PC-9 (cell line): ENCODE data around the gene RBP5. TPM values are rescaled to one million over a fixed set of nuclear protein-coding genes. Genes with fewer than 3 reads are reported as not detected.

Source experiments
- BruUV-seq: library from RNA; stranded (reverse); fragments of 400-500 nt; replicated peaks from 2 replicates; lab custom pipeline; 2021; lab: Mats Ljungman, UMichigan
- CTCF ChIA-PET: fragments of 300-600 bp; sonication (Branson Sonifier 250); formaldehyde crosslinking; loops from one replicate; lab custom pipeline; 2022; ENCODE audit warnings: antibody characterized with exemption; lab: Charles Lee
- POLR2A ChIA-PET: fragments of 300-600 bp; sonication (Branson Sonifier 250); formaldehyde crosslinking; loops from one replicate; lab custom pipeline; 2022; ENCODE audit warnings: antibody characterized with exemption; ENCODE audit not compliant: unreplicated experiment; lab: Charles Lee
- DNase-seq, 2 experiments: peaks; one replicate each; pipeline versions ENCODE4 v3.0.0 to v3.0.0-alpha.2; 2015 to 2022; ENCODE audit warnings: mixed read lengths in 1 of 2
- H2AFZ ChIP-seq: fragments of 200-600 bp; sonication (generic); 2 replicates; pipeline ENCODE4 v1.8.1; 2017; ENCODE audit warnings: antibody characterized with exemption
- H3F3A ChIP-seq: fragments of 200-600 bp; sonication (generic); 2 replicates; pipeline ENCODE4 v1.8.1; 2017; ENCODE audit warnings: antibody characterized with exemption, mild to moderate bottlenecking, low read depth; ENCODE audit not compliant: insufficient read depth
- H3K27ac ChIP-seq: fragments of 200-600 bp; sonication (generic); 2 replicates; pipeline ENCODE4 v1.6.1; 2016; ENCODE audit warnings: mixed run types
- H3K27me3 ChIP-seq: fragments of 200-600 bp; sonication (generic); 2 replicates; pipeline ENCODE4 v1.6.1; 2016; ENCODE audit warnings: low read depth, mixed run types; ENCODE audit not compliant: insufficient read depth
- H3K36me3 ChIP-seq: fragments of 200-600 bp; sonication (generic); 2 replicates; pipeline ENCODE4 v1.6.1; 2016; ENCODE audit warnings: low read depth, mixed run types
- H3K4me1 ChIP-seq: fragments of 200-600 bp; sonication (generic); replicated peaks from 2 replicates; pipeline ENCODE4 v1.6.1; 2016; ENCODE audit warnings: mixed run types; ENCODE audit not compliant: insufficient read depth
- H3K4me2 ChIP-seq: fragments of 200-600 bp; sonication (generic); 2 replicates; pipeline ENCODE4 v1.6.1; 2017; ENCODE audit warnings: mixed run types
- H3K4me3 ChIP-seq: fragments of 200-600 bp; sonication (generic); 2 replicates; pipeline ENCODE4 v1.6.1; 2016; ENCODE audit warnings: mixed run types
- H3K79me2 ChIP-seq: fragments of 200-600 bp; sonication (generic); 2 replicates; pipeline ENCODE4 v1.6.1; 2017; ENCODE audit warnings: low read depth, mixed run types
- H3K9me2 ChIP-seq: fragments of 200-600 bp; sonication (generic); 2 replicates; pipeline ENCODE4 v1.8.1; 2017; ENCODE audit warnings: mild to moderate bottlenecking; ENCODE audit not compliant: insufficient read depth
- H3K9me3 ChIP-seq: fragments of 200-600 bp; sonication (generic); 2 replicates; pipeline ENCODE4 v1.8.1; 2016; ENCODE audit warnings: low read depth; ENCODE audit not compliant: insufficient read depth
- H4K20me1 ChIP-seq: fragments of 200-600 bp; sonication (generic); 2 replicates; pipeline ENCODE4 v1.8.1; 2017; ENCODE audit not compliant: insufficient read depth
- EZH2 ChIP-seq: fragments of 200-600 bp; sonication (generic); IDR thresholded peaks from 2 replicates; pipeline ENCODE4 v1.8.0; 2017; ENCODE audit warnings: antibody characterized with exemption, low read depth
- intact Hi-C: fragments of 100-400 bp; cut with micrococcal nuclease; formaldehyde crosslinking; loops from one replicate; pipeline ENCODE4 v1.10.0; 2022; ENCODE audit not compliant: unreplicated experiment
- total RNA-seq: library from RNA; stranded (reverse); gene quantifications from 2 replicates; pipeline ENCODE4 v1.2.3, GENCODE V29; 2021
- TF ChIP-seq, protein P1 (sequence below): fragments of 200-600 bp; sonication (generic); conservative IDR thresholded peaks from 2 replicates; pipeline ENCODE4 v1.6.1; 2017; ENCODE audit warnings: mixed run types, antibody characterized with exemption, mild to moderate bottlenecking, moderate library complexity

Gene RBP5
- total RNA-seq, 1 experiment from 2014 or later: 0.74 TPM

DNA sequence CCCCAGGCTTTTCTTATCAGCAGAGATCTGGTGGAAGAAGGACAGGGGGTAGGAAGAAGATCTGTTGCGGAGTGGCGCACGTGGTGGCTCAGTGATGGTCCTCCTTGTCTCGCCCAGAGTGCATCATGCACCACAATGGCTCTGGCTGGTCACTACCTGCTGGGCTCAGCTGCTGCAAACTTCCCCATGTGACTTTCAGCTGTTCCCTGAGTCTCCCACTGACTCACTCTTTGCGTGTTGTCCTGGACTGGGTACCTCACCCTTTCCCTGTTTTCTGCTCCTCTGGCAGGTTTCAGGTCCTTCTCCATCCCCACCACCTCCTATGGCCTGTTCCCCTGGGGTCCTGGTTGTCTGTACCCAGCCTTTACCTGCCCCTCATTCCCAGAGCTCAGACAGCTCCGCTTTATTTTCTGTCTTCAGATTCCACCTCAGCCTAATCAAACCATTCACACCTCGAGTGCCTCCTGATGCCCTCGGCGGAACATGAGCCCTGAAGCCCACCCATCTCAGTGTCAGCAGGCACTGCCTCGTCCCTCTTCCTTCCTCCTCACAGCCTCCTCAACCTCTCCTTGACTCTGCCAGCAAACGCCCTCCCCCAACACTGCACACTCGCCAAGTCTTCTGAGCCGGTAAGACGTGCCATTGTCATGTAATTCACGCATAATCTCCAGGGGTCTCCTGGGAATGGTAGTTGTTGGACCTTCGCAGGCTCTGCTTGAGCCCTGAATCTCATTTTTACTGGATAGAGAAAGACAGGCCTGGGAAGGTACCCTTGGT lies 38.3 kb downstream of the RBP5 start:
- Histone ChIP-seq H3K4me1 (no peaks in the 10 kb centered on the region), H3K9me3 (no peaks in the 10 kb centered on the region; the same call in 1 of the 2 replicates), H3K36me3 (no peaks in the 10 kb centered on the region), H3K4me2 (no peak overlapping the region), H3K4me3 (no peak overlapping the region), H2AFZ (no peak overlapping the region), H3K9me2 (no peaks in the 10 kb centered on the region), H4K20me1 (no peaks in the 10 kb centered on the region), H3K79me2 (no peaks in the 10 kb centered on the region), H3K27ac (no peak overlapping the region), H3K27me3 (no peaks in the 10 kb centered on the region), H3F3A (no peaks in the 10 kb centered on the region; the same call in 1 of the 2 replicates)
- intact Hi-C loops: loop anchor here (5.0 kb wide), 1 partner anchor 218 kb away; the partner anchor contains the start of gene SPSB2
- no peak for DNase-seq
- ChIA-PET CTCF (interaction anchor here (0.6 to 1.3 kb wide), 4 partner anchors 11 to 221 kb away, joined by 3 to 11 read pairs (median 4); partner anchors contain the start of genes C1S and LPCAT3), POLR2A (interaction anchor here (1.2 kb wide), 1 partner anchor 18 kb away, joined by 5 read pairs; no protein-coding TSS in a partner anchor)
- TF ChIP-seq, protein P1, sequence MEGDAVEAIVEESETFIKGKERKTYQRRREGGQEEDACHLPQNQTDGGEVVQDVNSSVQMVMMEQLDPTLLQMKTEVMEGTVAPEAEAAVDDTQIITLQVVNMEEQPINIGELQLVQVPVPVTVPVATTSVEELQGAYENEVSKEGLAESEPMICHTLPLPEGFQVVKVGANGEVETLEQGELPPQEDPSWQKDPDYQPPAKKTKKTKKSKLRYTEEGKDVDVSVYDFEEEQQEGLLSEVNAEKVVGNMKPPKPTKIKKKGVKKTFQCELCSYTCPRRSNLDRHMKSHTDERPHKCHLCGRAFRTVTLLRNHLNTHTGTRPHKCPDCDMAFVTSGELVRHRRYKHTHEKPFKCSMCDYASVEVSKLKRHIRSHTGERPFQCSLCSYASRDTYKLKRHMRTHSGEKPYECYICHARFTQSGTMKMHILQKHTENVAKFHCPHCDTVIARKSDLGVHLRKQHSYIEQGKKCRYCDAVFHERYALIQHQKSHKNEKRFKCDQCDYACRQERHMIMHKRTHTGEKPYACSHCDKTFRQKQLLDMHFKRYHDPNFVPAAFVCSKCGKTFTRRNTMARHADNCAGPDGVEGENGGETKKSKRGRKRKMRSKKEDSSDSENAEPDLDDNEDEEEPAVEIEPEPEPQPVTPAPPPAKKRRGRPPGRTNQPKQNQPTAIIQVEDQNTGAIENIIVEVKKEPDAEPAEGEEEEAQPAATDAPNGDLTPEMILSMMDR: no peak
- TF ChIP-seq EZH2: no peak
- no TSS peak for BruUV-seq

DNA sequence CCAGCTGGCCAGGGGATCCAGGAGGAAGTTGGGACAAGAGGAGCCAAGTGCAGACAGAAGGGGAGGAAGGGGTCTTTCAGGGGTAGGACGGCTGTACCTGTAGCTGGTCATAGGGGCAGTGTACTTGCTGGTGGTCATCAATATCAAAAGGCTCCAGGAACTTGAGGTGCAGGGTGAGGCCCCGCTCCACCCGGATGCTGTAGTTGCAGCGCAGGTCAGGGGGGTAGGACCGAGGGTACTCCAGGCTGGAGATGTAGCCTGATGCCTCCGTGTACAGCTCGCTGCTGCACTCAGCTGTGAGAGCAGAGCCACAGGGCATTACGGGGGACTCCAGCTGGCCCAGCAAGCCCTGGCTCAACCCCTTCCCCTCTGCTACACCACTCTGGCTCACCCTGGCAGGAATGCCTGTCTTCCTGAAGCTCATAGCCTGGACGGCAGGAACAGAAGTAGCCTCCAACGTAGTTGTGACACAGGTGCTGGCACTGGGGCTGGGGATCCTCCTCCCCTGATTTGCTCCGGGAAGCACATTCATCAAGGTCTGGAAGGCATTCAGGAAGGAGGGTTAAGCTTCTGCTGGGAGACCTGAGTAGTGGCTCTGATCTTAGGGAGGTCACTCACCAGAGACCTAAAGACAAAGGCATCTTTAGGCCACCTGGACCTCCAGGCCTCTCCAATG lies 39.4 kb downstream of the RBP5 start:
- no TSS peak for BruUV-seq
- DNase-seq: no peak
- Histone ChIP-seq H3K4me3 (no peak overlapping the region), H3K4me2 (no peak overlapping the region), H3K9me3 (no peaks in the 10 kb centered on the region; the same call in 1 of the 2 replicates), H3K4me1 (no peaks in the 10 kb centered on the region), H2AFZ (no peak overlapping the region), H3K27me3 (no peaks in the 10 kb centered on the region), H4K20me1 (no peaks in the 10 kb centered on the region), H3F3A (no peaks in the 10 kb centered on the region; the same call in 1 of the 2 replicates), H3K79me2 (no peaks in the 10 kb centered on the region), H3K36me3 (no peaks in the 10 kb centered on the region), H3K9me2 (no peaks in the 10 kb centered on the region), H3K27ac (no peak overlapping the region)
- TF ChIP-seq EZH2: no peak
- TF ChIP-seq, protein P1: no peak
- POLR2A ChIA-PET: interaction anchor here (0.6 kb wide), 1 partner anchor 238 kb away, joined by 3 read pairs; the partner anchor contains the start of gene USP5
- intact Hi-C loops: no loop called here
- CTCF ChIA-PET: interaction anchor here (0.7 to 1.1 kb wide), 3 partner anchors 10 to 220 kb away, joined by 3 to 4 read pairs (median 4); no protein-coding TSS in a partner anchor

DNA sequence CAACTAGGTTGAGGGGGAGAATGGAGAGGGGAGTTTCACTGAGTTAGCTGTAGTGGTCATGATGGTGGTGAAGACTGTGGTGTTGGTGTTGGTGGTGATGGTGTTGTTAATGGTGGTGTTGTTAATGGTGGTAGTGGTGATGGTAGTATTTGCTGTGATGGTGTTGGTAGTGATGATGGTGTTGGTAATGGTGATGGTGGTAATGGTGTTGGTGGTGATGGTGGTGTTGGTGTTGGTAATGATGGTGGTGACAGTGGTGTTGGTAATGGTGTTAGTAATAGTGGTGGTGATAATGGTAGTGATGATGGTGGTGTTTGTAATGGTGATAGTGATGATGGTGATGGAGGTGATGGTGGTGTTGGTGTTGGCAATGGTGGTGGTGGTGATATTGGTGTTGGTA lies 45.6 kb downstream of the RBP5 start:
- Histone ChIP-seq H4K20me1 (no peaks in the 10 kb centered on the region), H3K36me3 (no peaks in the 10 kb centered on the region), H2AFZ (no peak overlapping the region), H3F3A (peaks cover 21% of the 10 kb centered on the region), H3K4me2 (no peak overlapping the region), H3K4me3 (no peak overlapping the region), H3K27ac (no peak overlapping the region), H3K79me2 (no peaks in the 10 kb centered on the region), H3K9me2 (no peaks in the 10 kb centered on the region), H3K4me1 (peaks cover 19% of the 10 kb centered on the region), H3K27me3 (no peaks in the 10 kb centered on the region), H3K9me3 (no peaks in the 10 kb centered on the region; the same call in 1 of the 2 replicates)
- no TSS peak for BruUV-seq
- intact Hi-C loops: no loop called here
- CTCF ChIA-PET: no interaction called here
- DNase-seq: no peak
- TF ChIP-seq EZH2: no peak
- TF ChIP-seq, protein P1: no peak
- POLR2A ChIA-PET: no interaction called here
